DMS79 treated with DMSO at 0.1 percent for 48 hours (cell line): Measurements from ENCODE around the gene CCDC34.
A peak's percentile ranks its signal among the peaks of the same experiment; 100 is the strongest.

Source experiments
- DNase-seq: peaks from one replicate; lab custom pipeline; 2025; lab: John Stamatoyannopoulos, UW

Gene CCDC34

GRCh38 chr11:27362749-27363575 is at the start of gene CCDC34:
CCDC34 (minus strand) TSS chr11:27363215; CDS start chr11:27363194, 21 bp downstream.
- DNase-seq, result peak; percentile 80

GRCh38 chr11:27412192-27412691 is 49.2 kb upstream of the CCDC34 start:
- no peak for DNase-seq

GRCh38 chr11:27411328-27411727 is 48.3 kb upstream of the CCDC34 start:
- no peak for DNase-seq

GRCh38 chr11:27410272-27410671 is 47.3 kb upstream of the CCDC34 start:
- DNase-seq, result no peak

- no peak for DNase-seq
Measured at GRCh38 chr11:27409742-27410141, 46.7 kb upstream of the CCDC34 start.

- no peak for DNase-seq
Measured at GRCh38 chr11:27409049-27409448, 46.0 kb upstream of the CCDC34 start.

GRCh38 chr11:27408246-27408800 is 45.3 kb upstream of the CCDC34 start:
- DNase-seq, result no peak

GRCh38 chr11:27406498-27407354 is 43.7 kb upstream of the CCDC34 start:
- no peak for DNase-seq

GRCh38 chr11:27405134-27405533 is 42.1 kb upstream of the CCDC34 start:
- DNase-seq, result no peak

- no peak for DNase-seq
Measured at GRCh38 chr11:27404427-27404826, 41.4 kb upstream of the CCDC34 start.

GRCh38 chr11:27403195-27403594 is 40.2 kb upstream of the CCDC34 start:
- DNase-seq, result no peak

- no peak for DNase-seq
Measured at GRCh38 chr11:27402450-27402849, 39.4 kb upstream of the CCDC34 start.

GRCh38 chr11:27401833-27402316 is 38.9 kb upstream of the CCDC34 start:
- DNase-seq, result peak; percentile 63

- DNase-seq, result no peak
Measured at GRCh38 chr11:27401280-27401832, 38.3 kb upstream of the CCDC34 start.

GRCh38 chr11:27398400-27398770 is 35.4 kb upstream of the CCDC34 start:
- DNase-seq, result no peak

GRCh38 chr11:27397624-27398399 is 34.8 kb upstream of the CCDC34 start:
- no peak for DNase-seq

- DNase-seq, result no peak
Measured at GRCh38 chr11:27396259-27396839, 33.3 kb upstream of the CCDC34 start.

GRCh38 chr11:27395556-27396258 is 32.7 kb upstream of the CCDC34 start:
- DNase-seq, result peak; percentile 47

GRCh38 chr11:27394781-27395228 is 31.8 kb upstream of the CCDC34 start:
- DNase-seq, result peak; percentile 25
